ENCODE measurements around the gene MS4A5. TPM values are rescaled to one million over a fixed set of nuclear protein-coding genes. Genes with fewer than 3 reads are reported as not detected.

MS4A5 gene
- total and polyA plus RNA-seq, 2 of the 13 experiments (the other 11 are each of a cell fraction or from before 2014, with no cell fraction given): not detected

GRCh38 chr11:60455531-60456042 is 26.2 kb downstream of the MS4A5 start, which contains the start of gene MS4A1:
Gene MS4A1, plus strand, starts transcription at chr11:60455847. Its CDS starts 6,528 bp downstream, at chr11:60462375.
- no peak for FAIRE-seq
- intact Hi-C loops (cut with micrococcal nuclease; ENCODE audit: unreplicated experiment): no loop called here
- no TSS peak for BruUV-seq (replicated peaks)

More at GRCh38 chr11:60455531-60456042, 26.2 kb downstream of the MS4A5 start, which contains the start of gene MS4A1:
- CTCF ChIA-PET (ENCODE audit: low intra/inter-chr PET ratio, low total read pairs): no interaction called here
- no peaks in the 10 kb centered on the region for H3K27me3 ChIP-seq (ENCODE audit: control insufficient read depth in 1 of 2, insufficient read depth in 2 of 2, low read length in 2 of 2)
- H4K20me1 ChIP-seq (ENCODE audit: insufficient read depth, low read length): no peaks in the 10 kb centered on the region
- no peaks in the 10 kb centered on the region for H3K9me3 ChIP-seq (ENCODE audit: low read length)
- H3K9ac ChIP-seq (ENCODE audit: insufficient read depth, low read depth, low read length): no peak within 1 kb of the TSS
- DNase-seq (ENCODE audit: low spot score): no peak
- H2AFZ ChIP-seq (ENCODE audit: low read length): no peak within 1 kb of the TSS
- TF ChIP-seq ZNF768 (CRISPR knock-in tag; IDR thresholded peaks at IDR 0.05) (no peak), FOXM1 (CRISPR knock-in tag; IDR thresholded peaks at IDR 0.05) (no peak), ZNF672 (CRISPR knock-in tag; IDR thresholded peaks at IDR 0.05) (no peak), PCBP2 (optimal IDR thresholded peaks at IDR 0.05; ENCODE audit: low read depth, low read length, poor library complexity, severe bottlenecking) (no peak), ZUFSP (CRISPR knock-in tag; IDR thresholded peaks at IDR 0.05; ENCODE audit: borderline replicate concordance) (no peak), ZNF337 (CRISPR knock-in tag; IDR thresholded peaks at IDR 0.05; ENCODE audit: borderline replicate concordance, low read depth) (no peak), ZNF362 (CRISPR knock-in tag; IDR thresholded peaks at IDR 0.05; ENCODE audit: borderline replicate concordance) (no peak), ZNF530 (CRISPR knock-in tag; IDR thresholded peaks at IDR 0.05; ENCODE audit: low read depth) (no peak), RBM39 (IDR thresholded peaks at IDR 0.05; ENCODE audit: low read depth, low read length, poor library complexity, severe bottlenecking) (no peak), CEBPG (CRISPR knock-in tag; IDR thresholded peaks at IDR 0.05) (no peak)
- no peak within 1 kb of the TSS for H3K4me3 ChIP-seq (replicated peaks in 1 of 3; ENCODE audit: insufficient read depth in 1 of 3, low read depth in 2 of 3, low read length in 3 of 3)
- no peak within 1 kb of the TSS for H3K4me2 ChIP-seq (ENCODE audit: low read depth, low read length)
- ATAC-seq: no peak
- in situ Hi-C loops (cut with HindIII; ENCODE audit: extremely low pct_ligation_motif_present, low pct_unique_long_range_greater_than_20kb): no loop called here
- no peaks in the 10 kb centered on the region for H3K79me2 ChIP-seq (ENCODE audit: insufficient read depth, low read length)
- H3K4me1 ChIP-seq (ENCODE audit: insufficient read depth, low read length): no peaks in the 10 kb centered on the region
- WGBS (ENCODE audit: low lambda C conversion rate): 0% methylated on average over 3 of the region's 4 CpGs
- H3K36me3 ChIP-seq (replicated peaks in 1 of 2; ENCODE audit: control insufficient read depth in 1 of 2, insufficient read depth in 2 of 2, low read length in 2 of 2): no peaks in the 10 kb centered on the region
- POLR2A ChIA-PET: no interaction called here
- no peak within 1 kb of the TSS for H3K27ac ChIP-seq (ENCODE audit: extremely low read length, insufficient read depth, low read length)
